Measurements from ENCODE around the gene OASL. TPM values are rescaled to one million over a fixed set of nuclear protein-coding genes. Genes with fewer than 3 reads are reported as not detected.

Gene OASL
- polyA plus RNA-seq, 1 of the 3 experiments (the other 2 are of a cell fraction): 0.41 TPM

GRCh38 chr12:120971299-120972180 is 67.5 kb downstream of the OASL start (continued):
- TF ChIP-seq RAD21 (IDR thresholded peaks at IDR 0.05; ENCODE audit: low read length) (peak; percentile 91), PBX3 (IDR thresholded peaks at IDR 0.05) (no peak), POLR2AphosphoS5 (IDR thresholded peaks at IDR 0.05; ENCODE audit: low read depth, low read length) (no peak), MXI1 (IDR thresholded peaks at IDR 0.05; ENCODE audit: low read depth, low read length) (peak; percentile 28; the same call in 1 of the 2 replicates), ELF1 (IDR thresholded peaks at IDR 0.05) (no peak), MEF2A (IDR thresholded peaks at IDR 0.05; ENCODE audit: borderline replicate concordance, low read depth) (no peak), JUND (IDR thresholded peaks at IDR 0.05) (no peak), TAF1 (IDR thresholded peaks at IDR 0.05; ENCODE audit: borderline replicate concordance, low read depth, low read length) (no peak), EP300 (IDR thresholded peaks at IDR 0.05; ENCODE audit: borderline replicate concordance in 1 of 2, low read depth in 1 of 2, low read length in 1 of 2) (peak in 1 of 2 experiments; percentile 17; a peak in 1 of 4 replicates)
- TF ChIP-seq, protein P1, sequence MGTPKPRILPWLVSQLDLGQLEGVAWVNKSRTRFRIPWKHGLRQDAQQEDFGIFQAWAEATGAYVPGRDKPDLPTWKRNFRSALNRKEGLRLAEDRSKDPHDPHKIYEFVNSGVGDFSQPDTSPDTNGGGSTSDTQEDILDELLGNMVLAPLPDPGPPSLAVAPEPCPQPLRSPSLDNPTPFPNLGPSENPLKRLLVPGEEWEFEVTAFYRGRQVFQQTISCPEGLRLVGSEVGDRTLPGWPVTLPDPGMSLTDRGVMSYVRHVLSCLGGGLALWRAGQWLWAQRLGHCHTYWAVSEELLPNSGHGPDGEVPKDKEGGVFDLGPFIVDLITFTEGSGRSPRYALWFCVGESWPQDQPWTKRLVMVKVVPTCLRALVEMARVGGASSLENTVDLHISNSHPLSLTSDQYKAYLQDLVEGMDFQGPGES (IDR thresholded peaks at IDR 0.05; ENCODE audit: low read depth, low read length): no peak

- no peaks in the 10 kb centered on the region for H3K79me2 ChIP-seq (ENCODE audit: insufficient read depth)
- no peaks in the 10 kb centered on the region for H3F3A ChIP-seq (replicated peaks; ENCODE audit: insufficient read depth)
- no peaks in the 10 kb centered on the region for H3K9me2 ChIP-seq
- no peak for DNase-seq
- ChIA-PET POLR2A (interaction anchor here (0.6 kb wide), 1 partner anchor 12 kb away, joined by 6 read pairs; no protein-coding TSS in a partner anchor), CTCF (interaction anchor here (1.2 to 5.2 kb wide), 4 partner anchors 10 to 323 kb away, joined by 3 to 101 read pairs (median 13); no protein-coding TSS in a partner anchor)
- H3K36me3 ChIP-seq (replicated peaks in 1 of 2; ENCODE audit: control insufficient read depth in 1 of 2, insufficient read depth in 2 of 2, low read length in 1 of 2): no peaks in the 10 kb centered on the region
- WGBS (ENCODE audit: low lambda C conversion rate): 92% methylated on average over 3 of the region's 3 CpGs
- H3K9me3 ChIP-seq: no peaks in the 10 kb centered on the region
- TF ChIP-seq TAF1 (IDR thresholded peaks at IDR 0.05; ENCODE audit: borderline replicate concordance, low read depth, low read length): no peak
- no peak overlapping the region for H3K27ac ChIP-seq (ENCODE audit: low read depth in 2 of 2, low read length in 1 of 2)
- H3K9ac ChIP-seq: no peak overlapping the region
- H3K27me3 ChIP-seq (ENCODE audit: insufficient read depth): no peaks in the 10 kb centered on the region; the same call in 1 of the 2 replicates
- no peaks in the 10 kb centered on the region for H4K20me1 ChIP-seq (ENCODE audit: insufficient read depth)
- H2AFZ ChIP-seq (ENCODE audit: low read depth): no peak overlapping the region
- H3K4me1 ChIP-seq (ENCODE audit: control insufficient read depth in 1 of 2, insufficient read depth in 2 of 2, low read depth in 1 of 2, low read length in 1 of 2): peaks cover 0 to 2% of the 10 kb centered on the region in 2 experiments; a peak in 1 of 4 replicates
- no peak overlapping the region for H3K4me2 ChIP-seq
- H3K4me3 ChIP-seq (ENCODE audit: low read depth in 2 of 2, low read length in 1 of 2): no peak overlapping the region
Observed at GRCh38 chr12:120970310-120970709, 68.7 kb downstream of the OASL start.

Small RNAs within 50 kb of the gene (small RNA-seq; reads per million reads assigned to genes)
- gene AC079602.2: 0 to 101 (median 0.17) reads per million in 7 experiments

Other genes with a start within 250 kb of the OASL start
- 9.6 and 18.8 TPM in 2 replicates for gene SPPL3, start 134.9 kb downstream of the OASL start, polyA plus RNA-seq (2012; rRNA removed)
- not detected in 2 replicates for gene HNF1A, start 60.7 kb downstream of the OASL start, polyA plus RNA-seq (2012; rRNA removed)
- 12.8 and 13.9 TPM in 2 replicates for gene C12orf43, start 22.8 kb downstream of the OASL start, polyA plus RNA-seq (2012; rRNA removed)
- 0.43 and 0.60 TPM in 2 replicates for gene P2RX7, start 93.6 kb upstream of the OASL start, polyA plus RNA-seq (2012; rRNA removed)
- gene P2RX4, start 170.9 kb upstream of the OASL start, polyA plus RNA-seq (2012; rRNA removed): 24.2 and 32.2 TPM in 2 replicates

All from SK-N-SH (cell line).